Measurements from ENCODE around the gene PRPF19.

- TF ChIP-seq, protein P1, sequence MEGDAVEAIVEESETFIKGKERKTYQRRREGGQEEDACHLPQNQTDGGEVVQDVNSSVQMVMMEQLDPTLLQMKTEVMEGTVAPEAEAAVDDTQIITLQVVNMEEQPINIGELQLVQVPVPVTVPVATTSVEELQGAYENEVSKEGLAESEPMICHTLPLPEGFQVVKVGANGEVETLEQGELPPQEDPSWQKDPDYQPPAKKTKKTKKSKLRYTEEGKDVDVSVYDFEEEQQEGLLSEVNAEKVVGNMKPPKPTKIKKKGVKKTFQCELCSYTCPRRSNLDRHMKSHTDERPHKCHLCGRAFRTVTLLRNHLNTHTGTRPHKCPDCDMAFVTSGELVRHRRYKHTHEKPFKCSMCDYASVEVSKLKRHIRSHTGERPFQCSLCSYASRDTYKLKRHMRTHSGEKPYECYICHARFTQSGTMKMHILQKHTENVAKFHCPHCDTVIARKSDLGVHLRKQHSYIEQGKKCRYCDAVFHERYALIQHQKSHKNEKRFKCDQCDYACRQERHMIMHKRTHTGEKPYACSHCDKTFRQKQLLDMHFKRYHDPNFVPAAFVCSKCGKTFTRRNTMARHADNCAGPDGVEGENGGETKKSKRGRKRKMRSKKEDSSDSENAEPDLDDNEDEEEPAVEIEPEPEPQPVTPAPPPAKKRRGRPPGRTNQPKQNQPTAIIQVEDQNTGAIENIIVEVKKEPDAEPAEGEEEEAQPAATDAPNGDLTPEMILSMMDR (IDR thresholded peaks at IDR 0.05): no peak
- TF ChIP-seq NR2C2 (CRISPR knock-in tag; IDR thresholded peaks at IDR 0.05) (no peak), USF2 (CRISPR knock-in tag; IDR thresholded peaks at IDR 0.05) (no peak), CBFB (CRISPR knock-in tag; IDR thresholded peaks at IDR 0.05; ENCODE audit: low read depth) (no peak), IRF2 (CRISPR knock-in tag; IDR thresholded peaks at IDR 0.05; ENCODE audit: borderline replicate concordance, low read depth) (no peak), ZBTB43 (CRISPR knock-in tag; IDR thresholded peaks at IDR 0.05) (no peak), HMGXB4 (CRISPR knock-in tag; IDR thresholded peaks at IDR 0.05) (no peak), ZBTB21 (CRISPR knock-in tag; IDR thresholded peaks at IDR 0.05; ENCODE audit: borderline replicate concordance) (no peak), IRF1 (CRISPR knock-in tag; IDR thresholded peaks at IDR 0.05) (no peak), FOXK1 (CRISPR knock-in tag; IDR thresholded peaks at IDR 0.05) (no peak), E2F5 (CRISPR knock-in tag; IDR thresholded peaks at IDR 0.05) (no peak), ELF4 (CRISPR knock-in tag; IDR thresholded peaks at IDR 0.05; ENCODE audit: low read depth) (no peak)
These were observed 62.1 kb downstream of the PRPF19 start for GRCh38 chr11:60844045-60844869.
